HG02571 (cell line): Measurements from ENCODE around the gene SPAG16.
A peak's percentile ranks its signal among the peaks of the same experiment; 100 is the strongest.
"Not testable (repeated sequence)": the region's sequence is repeated elsewhere in the genome, so short reads cannot be mapped to it uniquely, and the experiment has no call there.

Experiments
- ATAC-seq: cut with Tn5 transposase; IDR thresholded peaks from one replicate; pipeline ENCODE4 v1.9.1; 2021; ENCODE audit warnings: mild to moderate bottlenecking, moderate library complexity; ENCODE audit not compliant: unreplicated experiment

SPAG16 gene

GRCh38 chr2:213688133-213688532 lies 403.9 kb downstream of the SPAG16 start:
- ATAC-seq, result no peak

GRCh38 chr2:213688825-213689224 lies 404.6 kb downstream of the SPAG16 start:
- not testable (repeated sequence) for ATAC-seq

GRCh38 chr2:213689585-213689984 lies 405.3 kb downstream of the SPAG16 start:
- no peak for ATAC-seq

GRCh38 chr2:213691351-213691750 lies 407.1 kb downstream of the SPAG16 start:
- no peak for ATAC-seq

- no peak for ATAC-seq
These were observed 412.2 kb downstream of the SPAG16 start for GRCh38 chr2:213696442-213696841.

- not testable (repeated sequence) for ATAC-seq
These were observed 417.1 kb downstream of the SPAG16 start for GRCh38 chr2:213701365-213701764.

GRCh38 chr2:213703406-213704098 lies 419.3 kb downstream of the SPAG16 start:
- no peak for ATAC-seq

GRCh38 chr2:213710164-213710563 lies 425.9 kb downstream of the SPAG16 start:
- no peak for ATAC-seq

- not testable (repeated sequence) for ATAC-seq
These were observed 434.1 kb downstream of the SPAG16 start for GRCh38 chr2:213718411-213718810.

- ATAC-seq, result no peak
These were observed 438.3 kb downstream of the SPAG16 start for GRCh38 chr2:213722565-213722964.

- no peak for ATAC-seq
These were observed 438.8 kb downstream of the SPAG16 start for GRCh38 chr2:213723041-213723560.

GRCh38 chr2:213723707-213724106 lies 439.4 kb downstream of the SPAG16 start:
- no peak for ATAC-seq

GRCh38 chr2:213726101-213726500 lies 441.8 kb downstream of the SPAG16 start:
- no peak for ATAC-seq

- peak; percentile 94 for ATAC-seq
These were observed 449.6 kb downstream of the SPAG16 start for GRCh38 chr2:213733893-213734292.

- peak; percentile 87 for ATAC-seq
These were observed 456.2 kb downstream of the SPAG16 start for GRCh38 chr2:213740453-213740852.

- ATAC-seq, result peak; percentile 90
These were observed 467.2 kb downstream of the SPAG16 start for GRCh38 chr2:213751446-213751845.

- no peak for ATAC-seq
These were observed 468.3 kb downstream of the SPAG16 start for GRCh38 chr2:213752575-213752974.

GRCh38 chr2:213757525-213757924 lies 473.3 kb downstream of the SPAG16 start:
- ATAC-seq, result no peak

GRCh38 chr2:213763354-213763753 lies 479.1 kb downstream of the SPAG16 start:
- no peak for ATAC-seq

- ATAC-seq, result no peak
These were observed 479.7 kb downstream of the SPAG16 start for GRCh38 chr2:213763963-213764362.

GRCh38 chr2:213764849-213765248 lies 480.6 kb downstream of the SPAG16 start:
- no peak for ATAC-seq

- ATAC-seq, result peak; percentile 39
These were observed 481.8 kb downstream of the SPAG16 start for GRCh38 chr2:213766062-213766461.

- peak; percentile 95 for ATAC-seq
These were observed 482.2 kb downstream of the SPAG16 start for GRCh38 chr2:213766465-213766901.
